GM21825 (cell line): ENCODE measurements around the gene ACRV1.
"Not testable (repeated sequence)": the region's sequence is repeated elsewhere in the genome, so short reads cannot be mapped to it uniquely, and the experiment has no call there.

Source experiments
- ATAC-seq: cut with Tn5 transposase; IDR thresholded peaks from one replicate; pipeline ENCODE4 v1.9.1; 2021; ENCODE audit warnings: mild to moderate bottlenecking, moderate library complexity; ENCODE audit not compliant: unreplicated experiment

The ACRV1 gene

GRCh38 chr11:125680747-125681146 is at the start of gene ACRV1:
Gene ACRV1, minus strand, starts transcription at chr11:125680847. Its CDS starts 67 bp downstream, at chr11:125680780.
- ATAC-seq: no peak

- no peak for ATAC-seq
Observed at GRCh38 chr11:125728969-125729368, 48.3 kb upstream of the ACRV1 start.

GRCh38 chr11:125724125-125724524 is 43.5 kb upstream of the ACRV1 start:
- ATAC-seq: no peak

GRCh38 chr11:125720781-125721180 is 40.1 kb upstream of the ACRV1 start:
- ATAC-seq: no peak

- ATAC-seq: not testable (repeated sequence)
Observed at GRCh38 chr11:125704686-125705085, 24.0 kb upstream of the ACRV1 start.

- ATAC-seq: no peak
Observed at GRCh38 chr11:125701858-125702621, 21.4 kb upstream of the ACRV1 start.

- no peak for ATAC-seq
Observed at GRCh38 chr11:125701018-125701610, 20.5 kb upstream of the ACRV1 start.

- ATAC-seq: no peak
Observed at GRCh38 chr11:125694951-125695350, 14.3 kb upstream of the ACRV1 start.

GRCh38 chr11:125692887-125693286 is 12.2 kb upstream of the ACRV1 start:
- ATAC-seq: no peak

- no peak for ATAC-seq
Observed at GRCh38 chr11:125690006-125690405, 9.4 kb upstream of the ACRV1 start.

- no peak for ATAC-seq
Observed at GRCh38 chr11:125689274-125689859, 8.7 kb upstream of the ACRV1 start.

GRCh38 chr11:125688632-125689031 is 8.0 kb upstream of the ACRV1 start:
- no peak for ATAC-seq

- ATAC-seq: no peak
Observed at GRCh38 chr11:125688066-125688465, 7.4 kb upstream of the ACRV1 start.

- ATAC-seq: no peak
Observed at GRCh38 chr11:125685228-125685627, 4.6 kb upstream of the ACRV1 start.

- ATAC-seq: no peak
Observed at GRCh38 chr11:125679837-125680236, 810 bp downstream of the ACRV1 start.

- ATAC-seq: no peak
Observed at GRCh38 chr11:125679397-125679796, 1.2 kb downstream of the ACRV1 start.

- no peak for ATAC-seq
Observed at GRCh38 chr11:125675196-125675595, 5.5 kb downstream of the ACRV1 start.

- ATAC-seq: no peak
Observed at GRCh38 chr11:125674210-125674609, 6.4 kb downstream of the ACRV1 start.

- no peak for ATAC-seq
Observed at GRCh38 chr11:125671561-125671960, 9.1 kb downstream of the ACRV1 start.

GRCh38 chr11:125670172-125670571 is 10.5 kb downstream of the ACRV1 start:
- ATAC-seq: no peak

- no peak for ATAC-seq
Observed at GRCh38 chr11:125667151-125667550, 13.5 kb downstream of the ACRV1 start.

- no peak for ATAC-seq
Observed at GRCh38 chr11:125663910-125664309, 16.7 kb downstream of the ACRV1 start.
